Left ventricle myocardium superior (tissue), 1 donor: Measurements from ENCODE around the gene KLHL10. TPM values are rescaled to one million over a fixed set of nuclear protein-coding genes. Genes with fewer than 3 reads are reported as not detected.

Experiments used
- ATAC-seq: fragments of 200-7000 bp; cut with Tn5 transposase; one replicate; pipeline ENCODE4 v1.9.1; 2020; ENCODE audit warnings: mild to moderate bottlenecking, moderate library complexity
- DNase-seq: peaks from one replicate; pipeline ENCODE4 v3.0.0-alpha.2; 2020
- intact Hi-C: fragments of 100-400 bp; cut with micrococcal nuclease; formaldehyde crosslinking; loops from one replicate; pipeline ENCODE4 v1.11.0; 2022
- total RNA-seq: library from RNA; stranded (reverse); fragmentation: NEBNext Ultra II Directional; extraction: Animal tissue kit (Norgen Biotek cat#: 25700); gene quantifications from one replicate; pipeline ENCODE4 v1.2.1, GENCODE V29; 2021
- donor health status: DM: no; HTN: yes; CAD: no; lungs with severe emphysema.

The KLHL10 gene
- total RNA-seq, 1 donor from 2014 or later, result 0.12 TPM

DNA sequence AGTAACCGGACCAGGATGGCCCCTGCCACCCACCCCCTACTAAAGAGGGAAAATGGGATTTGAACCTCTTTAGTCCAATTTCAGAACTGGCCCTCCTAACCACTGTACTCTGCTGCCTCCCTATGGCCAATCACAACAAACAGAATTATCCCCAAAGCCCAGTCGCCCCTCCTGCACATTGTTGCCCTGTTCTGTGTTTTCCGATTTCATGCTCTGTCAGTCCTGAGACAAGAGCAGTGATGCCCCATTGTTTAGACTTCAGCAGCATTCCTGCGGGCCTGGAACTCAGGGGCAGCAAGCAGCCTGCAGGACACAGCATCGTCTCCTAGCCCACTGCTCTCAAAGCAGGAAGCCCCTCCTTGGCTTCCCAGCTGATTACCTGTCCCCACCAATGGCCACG lies 48.1 kb downstream of the KLHL10 start:
- intact Hi-C loops, result no loop called here
- DNase-seq (no peak), ATAC-seq (no peak)

DNA sequence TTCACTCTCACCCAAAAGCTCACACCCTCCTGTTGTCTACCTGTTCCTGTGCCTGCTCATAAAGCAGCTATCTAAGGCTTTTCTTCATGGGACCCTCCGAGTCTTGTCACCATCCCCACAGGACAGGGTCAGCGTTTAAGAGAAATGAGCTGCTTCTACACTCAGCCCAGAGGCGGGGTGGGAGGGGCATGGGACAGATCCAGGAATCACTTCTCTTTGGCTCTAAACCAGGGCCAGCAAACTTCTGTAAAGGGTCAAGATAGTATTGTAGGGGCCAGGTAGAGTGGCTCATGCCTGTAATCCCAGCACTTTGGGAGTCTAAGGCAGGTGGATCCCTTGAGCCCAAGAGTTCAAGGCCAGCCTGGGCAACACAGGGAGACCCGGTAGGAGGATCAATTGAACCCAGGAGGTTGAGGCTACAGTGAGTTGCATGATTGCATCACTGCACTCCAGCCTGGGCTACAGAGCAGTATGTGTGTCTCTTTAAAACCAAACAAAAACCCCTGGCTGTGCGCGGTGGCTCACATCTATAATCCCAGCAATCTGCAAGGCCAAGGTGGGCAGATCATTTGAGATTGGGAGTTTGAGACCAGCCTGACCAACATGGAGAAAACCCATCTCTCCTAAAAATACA lies 50.8 kb downstream of the KLHL10 start:
- ATAC-seq, result no peak
- no peak for DNase-seq
- intact Hi-C loops, result no loop called here

DNA sequence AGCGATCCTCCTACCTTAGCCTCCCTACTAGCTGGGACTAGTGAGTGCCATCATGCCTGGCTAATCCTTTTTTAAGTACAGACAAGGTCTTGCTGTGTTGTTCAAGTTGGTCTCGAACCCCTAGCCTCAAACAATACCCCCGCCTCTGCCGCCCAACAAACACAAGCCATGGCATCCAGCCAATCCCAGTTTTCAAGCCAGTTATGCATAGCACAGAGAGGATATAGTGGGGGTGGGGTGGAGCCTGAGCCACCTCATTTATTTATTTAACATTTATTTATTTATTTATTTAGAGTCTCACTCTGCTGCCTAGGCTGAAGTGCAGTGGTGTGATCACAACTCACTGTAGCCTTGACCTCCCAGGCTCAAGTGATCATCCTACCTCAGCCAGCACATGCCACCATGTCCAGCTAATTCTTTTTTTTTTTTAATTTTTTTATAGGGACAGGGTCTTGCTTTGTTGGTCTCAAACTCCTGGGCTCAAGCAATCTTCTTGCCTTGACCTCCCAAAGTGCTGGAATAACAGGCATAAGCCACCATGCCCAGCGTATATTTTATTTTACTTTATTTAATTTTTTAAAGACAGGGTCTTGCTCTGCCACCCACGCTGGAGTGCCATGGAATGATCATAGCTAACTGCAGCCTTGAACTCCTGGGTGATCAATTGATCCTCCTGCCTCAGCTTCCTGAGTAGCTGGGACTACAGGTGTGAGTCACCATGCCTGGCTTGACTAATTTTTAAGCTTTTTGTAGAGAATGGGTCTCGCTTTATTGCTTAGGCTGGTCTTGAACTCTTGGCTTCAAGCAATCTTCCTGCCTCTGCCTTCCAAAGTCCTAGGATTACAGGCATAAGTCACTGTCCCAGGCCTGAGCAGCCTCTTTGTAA lies 53.8 kb downstream of the KLHL10 start:
- ATAC-seq (no peak), DNase-seq (no peak)
- intact Hi-C loops, result no loop called here

DNA sequence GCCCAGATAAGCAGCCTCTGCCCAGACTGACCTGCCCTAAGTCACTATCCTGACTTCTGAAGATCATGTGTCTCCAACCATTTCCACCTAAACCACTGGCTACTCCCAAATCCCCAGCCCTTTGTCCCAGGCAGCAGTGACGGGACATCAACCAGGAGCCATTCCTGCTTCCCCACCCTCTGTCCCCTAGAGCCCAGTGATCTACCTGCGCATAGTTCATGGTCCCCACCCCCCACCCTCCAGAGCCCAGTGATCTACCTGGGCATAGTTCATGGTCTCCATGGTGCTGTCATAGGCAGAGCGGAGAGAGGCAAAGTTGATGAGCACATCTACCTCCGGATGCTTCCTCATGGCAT lies 54.4 kb downstream of the KLHL10 start:
- no peak for ATAC-seq
- DNase-seq, result no peak
- intact Hi-C loops, result no loop called here

DNA sequence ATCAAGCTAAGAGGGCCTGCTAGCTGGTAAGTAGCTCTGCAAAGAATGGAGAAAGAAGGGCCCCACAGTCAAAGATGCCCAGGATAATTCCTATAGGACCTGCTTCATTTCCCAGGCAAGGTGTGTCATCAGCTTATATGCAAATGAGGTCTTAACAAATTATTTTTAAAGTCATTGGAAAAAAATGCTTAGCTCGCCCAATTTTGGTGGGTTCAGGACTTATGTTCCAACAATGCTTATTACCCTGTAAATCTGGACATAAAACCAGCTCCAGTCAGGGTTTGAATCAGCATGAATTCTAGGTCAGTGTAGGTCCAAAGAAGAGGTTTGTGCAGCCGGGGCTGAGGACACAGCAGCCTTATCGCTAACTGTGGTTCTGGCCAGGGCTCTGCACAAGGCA lies 55.8 kb downstream of the KLHL10 start:
- ATAC-seq (no peak), DNase-seq (no peak)
- intact Hi-C loops, result no loop called here

DNA sequence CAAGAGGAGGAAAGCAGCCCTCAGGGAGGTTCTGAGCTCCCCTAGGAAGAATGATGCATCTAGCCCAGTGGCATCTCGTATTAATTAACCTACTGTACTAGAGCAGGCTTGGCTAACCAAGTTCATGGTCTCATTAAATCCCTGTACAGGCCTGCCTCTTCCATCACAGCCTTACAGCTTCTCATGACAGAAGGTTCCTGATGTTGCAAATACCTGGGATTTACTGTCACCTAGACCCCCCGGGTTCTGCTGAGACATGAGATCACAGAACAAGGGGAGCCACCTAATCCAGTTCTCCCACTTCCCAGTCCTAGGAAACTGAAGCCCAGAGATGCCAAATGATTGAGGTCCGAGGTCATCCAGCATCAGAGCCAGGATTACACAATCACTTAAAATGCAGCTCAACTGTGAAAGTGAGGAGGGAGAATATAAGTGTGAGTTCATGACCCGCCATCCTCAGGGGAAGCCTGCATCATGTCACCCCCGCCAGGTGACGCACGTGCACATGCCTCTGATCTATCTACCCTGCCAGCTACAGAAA lies 57.2 kb downstream of the KLHL10 start:
- intact Hi-C loops, result no loop called here
- peak; percentile 60 for DNase-seq
- peak; percentile 77 for ATAC-seq

DNA sequence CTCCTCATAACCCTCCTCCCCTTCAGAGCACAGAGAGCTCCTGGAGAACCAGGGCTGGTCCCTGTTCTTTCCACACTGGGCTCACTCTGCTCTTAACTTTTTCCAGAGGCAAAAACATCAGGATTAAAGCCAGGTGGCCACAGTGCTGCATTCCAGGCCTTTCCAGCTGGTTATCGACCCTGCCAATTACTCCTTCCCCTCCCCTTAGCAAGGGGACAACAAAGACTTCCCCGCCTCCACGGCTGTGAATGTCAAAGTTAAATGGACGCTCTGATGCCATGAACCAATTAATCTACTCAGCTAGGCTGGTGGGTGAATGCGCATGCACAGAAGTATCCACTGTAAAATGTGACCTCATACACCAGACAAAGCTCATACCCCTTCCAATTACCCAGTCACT lies 58.0 kb downstream of the KLHL10 start:
- ATAC-seq (peak; percentile 86), DNase-seq (peak; percentile 46)
- intact Hi-C loops, result no loop called here

DNA sequence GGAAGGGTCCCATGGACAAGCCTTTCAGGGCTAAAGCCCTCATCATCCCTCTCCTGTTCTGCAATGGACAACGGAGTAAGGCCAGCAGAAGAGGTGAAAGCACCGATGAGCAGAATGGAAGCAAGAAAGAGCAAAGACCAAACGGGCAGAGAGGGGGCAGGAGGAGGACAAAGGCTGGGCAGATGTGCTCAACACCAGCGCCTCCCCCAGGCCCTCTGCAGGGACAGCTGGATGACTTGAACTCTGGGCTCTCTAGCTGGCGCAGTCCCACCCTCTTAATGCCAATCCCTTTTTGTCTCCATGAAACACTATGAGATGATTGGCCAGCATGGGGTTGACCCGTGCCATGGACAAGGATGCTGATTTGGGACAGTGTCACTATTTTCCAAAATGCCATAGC lies 59.1 kb downstream of the KLHL10 start:
- DNase-seq, result no peak
- intact Hi-C loops, result no loop called here
- no peak for ATAC-seq

Other genes starting within 250 kb of the KLHL10 start
- gene KRT16, start 225.1 kb upstream of the KLHL10 start, total RNA-seq, result not detected
- not detected for gene KRT17, start 213.2 kb upstream of the KLHL10 start, total RNA-seq
- 1,209 TPM for gene EIF1, start 148.9 kb upstream of the KLHL10 start, total RNA-seq
- not detected for gene GAST, start 125.5 kb upstream of the KLHL10 start, total RNA-seq
- gene HAP1, start 103.2 kb upstream of the KLHL10 start, total RNA-seq, result not detected
- gene JUP, start 51.1 kb upstream of the KLHL10 start, total RNA-seq, result 217 TPM
- gene P3H4, start 25.9 kb upstream of the KLHL10 start, total RNA-seq, result 7.0 TPM
- 10.2 TPM for gene FKBP10, start 24.8 kb upstream of the KLHL10 start, total RNA-seq
- gene NT5C3B, start 1.6 kb upstream of the KLHL10 start, total RNA-seq, result 19.3 TPM
- 3.5 TPM for gene KLHL11, start 27.6 kb downstream of the KLHL10 start, total RNA-seq
- gene ACLY, start 81.1 kb downstream of the KLHL10 start, total RNA-seq, result 24.5 TPM
- 0.52 TPM for gene ODAD4, start 92.8 kb downstream of the KLHL10 start, total RNA-seq
- 28.6 TPM for gene CNP, start 129.0 kb downstream of the KLHL10 start, total RNA-seq
- gene DNAJC7, start 179.6 kb downstream of the KLHL10 start, total RNA-seq, result 76.6 TPM
- gene NKIRAS2, start 182.3 kb downstream of the KLHL10 start, total RNA-seq, result 44.8 TPM
- gene C17orf113, start 212.8 kb downstream of the KLHL10 start, total RNA-seq, result 0.52 TPM